Neural progenitor cell (in vitro differentiated cells): ENCODE measurements around the gene FAAP24.

Source experiments
- CTCF ChIP-seq: fragments of 200-600 bp; sonication (generic); IDR thresholded peaks from 2 replicates; pipeline ENCODE4 v1.5.1; 2017; ENCODE audit warnings: antibody characterized with exemption, mild to moderate bottlenecking
- EZH2 ChIP-seq: fragments of 200-600 bp; sonication (generic); IDR thresholded peaks from 2 replicates; pipeline ENCODE4 v1.6.1; 2017; ENCODE audit warnings: antibody characterized with exemption, mild to moderate bottlenecking, moderate library complexity
- EZH2phosphoT487 ChIP-seq: fragments of 200-600 bp; sonication (generic); IDR thresholded peaks from 2 replicates; pipeline ENCODE4 v1.6.1; 2017; ENCODE audit warnings: antibody characterized with exemption

- TF ChIP-seq CTCF (no peak), EZH2 (no peak), EZH2phosphoT487 (no peak)
Measured at GRCh38 chr19:32971012-32971595, 938 bp upstream of the FAAP24 start.
